GM19238 (cell line): ENCODE results near the gene PPM1H.
A peak's percentile ranks its signal among the peaks of the same experiment; 100 is the strongest.
"Not testable (repeated sequence)": the region's sequence is repeated elsewhere in the genome, so short reads cannot be mapped to it uniquely, and the experiment has no call there.

ENCODE experiments used
- DNase-seq: peaks from one replicate; pipeline ENCODE4 v3.0.0; 2011; ENCODE audit warnings: low spot score; ENCODE audit not compliant: insufficient read length

The PPM1H gene

GRCh38 chr12:62834971-62835547 lies 99.9 kb downstream of the PPM1H start:
- no peak for DNase-seq

GRCh38 chr12:62834406-62834805 lies 100.5 kb downstream of the PPM1H start:
- no peak for DNase-seq

- no peak for DNase-seq
These were observed 101.3 kb downstream of the PPM1H start for GRCh38 chr12:62833634-62834033.

- DNase-seq, result no peak
These were observed 102.4 kb downstream of the PPM1H start for GRCh38 chr12:62832558-62832957.

GRCh38 chr12:62832027-62832426 lies 102.9 kb downstream of the PPM1H start:
- no peak for DNase-seq

GRCh38 chr12:62827855-62828254 lies 107.1 kb downstream of the PPM1H start:
- DNase-seq, result no peak

GRCh38 chr12:62827042-62827441 lies 107.9 kb downstream of the PPM1H start:
- no peak for DNase-seq

GRCh38 chr12:62817556-62818271 lies 117.2 kb downstream of the PPM1H start:
- no peak for DNase-seq

- DNase-seq, result no peak
These were observed 120.7 kb downstream of the PPM1H start for GRCh38 chr12:62814243-62814642.

GRCh38 chr12:62813031-62813829 lies 121.7 kb downstream of the PPM1H start:
- DNase-seq, result peak; percentile 40

GRCh38 chr12:62811481-62811880 lies 123.5 kb downstream of the PPM1H start:
- not testable (repeated sequence) for DNase-seq

- no peak for DNase-seq
These were observed 126.6 kb downstream of the PPM1H start for GRCh38 chr12:62808166-62808879.

GRCh38 chr12:62806893-62807292 lies 128.1 kb downstream of the PPM1H start:
- no peak for DNase-seq

- no peak for DNase-seq
These were observed 128.6 kb downstream of the PPM1H start for GRCh38 chr12:62806244-62806836.

GRCh38 chr12:62805517-62805916 lies 129.4 kb downstream of the PPM1H start:
- DNase-seq, result no peak

GRCh38 chr12:62803756-62804155 lies 131.2 kb downstream of the PPM1H start:
- DNase-seq, result no peak

- DNase-seq, result no peak
These were observed 132.0 kb downstream of the PPM1H start for GRCh38 chr12:62802984-62803383.

- DNase-seq, result no peak
These were observed 132.6 kb downstream of the PPM1H start for GRCh38 chr12:62802321-62802720.

- DNase-seq, result no peak
These were observed 133.2 kb downstream of the PPM1H start for GRCh38 chr12:62801796-62802195.

- DNase-seq, result no peak
These were observed 134.1 kb downstream of the PPM1H start for GRCh38 chr12:62800707-62801400.
